NCI-H2081 (cell line): ENCODE measurements around the gene MARCHF2.
"Not testable (repeated sequence)": the region's sequence is repeated elsewhere in the genome, so short reads cannot be mapped to it uniquely, and the experiment has no call there.

Experiments used
- DNase-seq, 2 experiments: peaks; one replicate each; lab custom pipeline; 2025; lab: John Stamatoyannopoulos, UW

Gene MARCHF2

GRCh38 chr19:8410718-8411117 lies 2.4 kb upstream of the MARCHF2 start:
- not testable (repeated sequence) for DNase-seq

DNA sequence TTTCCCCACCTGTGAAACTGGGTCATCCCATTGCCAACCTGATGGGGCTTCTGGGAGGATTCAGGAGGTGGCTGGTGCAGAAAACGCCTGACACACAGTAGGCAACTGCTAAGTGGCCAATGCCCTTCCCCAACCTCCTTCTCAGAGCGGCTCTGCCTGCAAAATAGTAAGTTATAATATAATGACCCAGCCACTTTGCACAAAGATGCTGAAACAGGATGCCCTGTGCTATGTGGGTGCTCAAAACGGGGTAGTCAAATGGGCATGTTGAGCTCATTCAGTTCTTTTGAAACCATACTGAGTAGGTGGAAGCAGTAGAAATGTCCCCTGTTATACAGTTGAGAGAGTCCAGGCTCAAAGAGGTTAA lies 507 bp downstream of the MARCHF2 start:
- DNase-seq, result no peak

DNA sequence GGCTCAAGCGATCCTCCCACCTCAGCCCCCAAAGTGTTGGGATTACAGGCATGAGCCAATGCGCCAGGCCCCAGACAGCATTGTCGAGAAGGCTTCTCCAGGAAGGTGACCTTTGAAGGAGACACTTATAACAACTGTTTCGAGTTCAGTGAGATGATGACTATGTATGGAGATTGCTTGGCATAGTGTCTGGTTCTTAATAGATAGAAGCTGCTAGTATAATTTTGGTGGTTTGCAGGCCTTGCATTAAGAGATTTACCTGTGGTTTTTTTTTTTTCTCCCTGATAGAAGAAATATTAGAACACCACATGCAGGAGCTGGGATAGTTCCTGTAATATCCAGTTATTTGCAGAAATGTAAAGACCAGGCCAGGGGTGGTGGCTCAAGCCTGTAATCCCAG lies 3.7 kb downstream of the MARCHF2 start:
- DNase-seq, result no peak

- no peak for DNase-seq
Measured at GRCh38 chr19:8421484-8422461, 8.7 kb downstream of the MARCHF2 start.

DNA sequence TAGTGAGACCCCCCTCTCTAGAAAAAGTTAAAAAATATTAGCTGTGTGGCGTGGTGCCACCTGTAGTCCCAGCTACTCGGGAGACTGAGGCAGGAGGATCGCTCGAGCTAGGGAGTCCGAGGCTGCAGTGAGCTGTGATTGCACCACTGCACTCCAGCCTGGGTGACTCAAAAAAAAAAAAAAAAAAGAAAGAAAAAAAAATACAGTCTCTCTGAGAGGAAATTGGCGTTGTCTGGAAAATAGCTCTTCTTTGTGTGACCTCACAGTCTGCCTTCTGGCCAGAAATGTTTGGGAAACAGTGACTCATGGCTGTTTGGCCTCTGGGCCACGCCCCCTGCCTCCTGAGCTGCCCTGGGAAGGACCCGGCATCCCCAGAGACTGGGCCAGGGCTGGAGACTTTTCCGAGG lies 10.7 kb downstream of the MARCHF2 start:
- no peak for DNase-seq

- DNase-seq, result not testable (repeated sequence)
Measured at GRCh38 chr19:8425331-8425730, 12.2 kb downstream of the MARCHF2 start.

DNA sequence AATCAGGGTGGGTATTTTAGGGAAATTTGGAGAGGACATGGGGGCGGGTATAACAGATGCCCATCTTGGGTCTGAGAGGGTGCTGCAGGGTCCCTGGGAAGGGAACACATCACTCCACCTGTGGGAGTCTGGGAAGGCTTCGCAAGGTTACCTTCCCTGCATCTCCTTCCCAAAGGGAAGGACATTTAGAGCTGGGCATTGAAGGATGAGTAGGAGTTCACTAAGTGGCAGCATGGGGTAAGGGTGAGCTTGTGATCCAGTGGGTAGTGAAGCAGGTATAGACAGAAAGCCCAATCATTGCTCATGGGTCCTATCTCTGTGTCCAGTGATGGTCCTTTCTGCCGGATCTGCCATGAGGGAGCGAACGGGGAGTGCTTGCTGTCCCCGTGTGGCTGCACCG lies 13.2 kb downstream of the MARCHF2 start:
- no peak for DNase-seq

DNA sequence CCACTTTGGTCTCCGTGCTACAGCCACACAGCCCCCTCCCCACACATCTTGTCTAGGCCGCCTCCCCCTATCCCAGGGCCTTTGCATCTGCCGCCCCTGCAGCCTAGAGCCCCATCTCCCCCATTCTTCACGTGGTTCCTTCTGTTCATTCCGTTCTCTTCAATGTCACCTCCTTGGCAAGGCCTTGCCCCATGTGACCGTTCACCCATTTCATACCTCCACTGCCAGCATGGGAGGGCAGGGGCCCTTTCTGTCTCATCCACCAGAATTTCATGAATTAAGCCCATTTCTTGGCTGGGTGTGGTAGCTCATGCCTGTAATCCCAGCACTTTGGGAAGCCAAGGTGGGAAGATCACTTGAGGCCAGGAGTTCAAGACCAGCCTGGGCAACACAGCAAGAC lies 15.9 kb downstream of the MARCHF2 start:
- DNase-seq, result no peak

DNA sequence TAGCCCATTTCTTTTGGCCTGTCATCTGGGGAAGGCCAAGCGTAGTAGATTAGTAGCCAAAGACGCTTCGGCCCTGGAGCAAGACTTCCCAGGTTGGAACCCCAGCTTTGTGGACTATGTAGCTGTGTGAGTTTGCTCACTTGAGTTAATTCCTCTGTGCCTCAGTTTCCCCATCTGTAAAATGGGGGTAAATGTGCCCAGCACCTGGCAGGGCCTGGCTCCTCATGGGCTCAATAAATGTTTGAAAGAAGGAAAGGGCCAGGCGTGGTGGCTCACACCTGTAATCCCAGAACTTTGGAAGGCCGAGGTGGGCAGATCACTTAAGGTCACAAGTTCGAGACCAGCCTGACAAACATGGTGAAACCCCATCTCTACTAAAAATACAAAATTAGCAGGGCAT lies 16.7 kb downstream of the MARCHF2 start:
- no peak for DNase-seq

- DNase-seq, result no peak
Measured at GRCh38 chr19:8430650-8431049, 17.5 kb downstream of the MARCHF2 start.

- no peak for DNase-seq
Measured at GRCh38 chr19:8438236-8438635, 25.1 kb downstream of the MARCHF2 start.

DNA sequence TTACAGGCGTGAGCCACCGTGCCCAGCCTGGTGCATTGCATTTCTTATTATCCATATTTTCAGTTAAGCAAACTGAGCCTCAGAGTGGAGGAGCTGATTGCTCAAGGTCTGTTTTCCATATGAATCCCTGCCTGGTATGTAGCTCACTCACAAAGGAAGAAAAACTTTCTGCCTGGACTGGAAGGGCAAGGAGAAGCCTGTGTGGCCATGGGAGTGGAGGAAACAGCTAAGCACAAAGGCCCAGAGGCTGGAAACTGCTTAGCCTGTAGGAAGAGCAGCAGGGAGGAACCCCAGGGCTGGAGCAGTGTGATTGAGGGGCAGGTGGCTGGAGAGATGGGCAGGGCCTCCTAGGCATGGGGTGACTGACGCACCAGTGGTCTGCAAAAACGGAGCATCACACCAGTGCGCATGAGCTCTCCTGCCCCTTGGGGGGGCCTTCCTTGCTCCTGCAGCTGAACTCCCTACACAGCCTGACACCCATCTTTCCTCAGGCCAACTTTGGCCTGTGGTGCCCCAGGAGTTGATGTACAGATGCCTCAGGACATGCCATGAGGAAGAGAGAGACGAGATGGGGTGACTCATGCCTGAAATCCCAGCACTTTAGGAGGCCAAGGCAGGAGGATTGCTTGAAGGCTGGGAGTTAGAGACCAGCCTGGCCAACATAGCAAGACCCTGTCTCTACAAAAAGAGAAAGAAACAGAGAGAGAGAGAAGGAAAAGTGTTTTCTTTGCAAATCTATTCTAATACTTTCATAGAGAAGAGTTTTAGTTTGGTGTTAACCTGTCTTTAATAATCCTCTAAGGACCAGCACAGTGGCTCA lies 28.8 kb downstream of the MARCHF2 start:
- no peak for DNase-seq

GRCh38 chr19:8444140-8444676 lies 31.1 kb downstream of the MARCHF2 start:
- DNase-seq, result not testable (repeated sequence)

GRCh38 chr19:8444677-8445487 lies 31.8 kb downstream of the MARCHF2 start, which contains the start of gene HNRNPM:
Gene HNRNPM, plus strand, starts transcription at chr19:8444975. Its CDS starts 24 bp downstream, at chr19:8444999.
- peak; percentile 95 to 98 for DNase-seq

DNA sequence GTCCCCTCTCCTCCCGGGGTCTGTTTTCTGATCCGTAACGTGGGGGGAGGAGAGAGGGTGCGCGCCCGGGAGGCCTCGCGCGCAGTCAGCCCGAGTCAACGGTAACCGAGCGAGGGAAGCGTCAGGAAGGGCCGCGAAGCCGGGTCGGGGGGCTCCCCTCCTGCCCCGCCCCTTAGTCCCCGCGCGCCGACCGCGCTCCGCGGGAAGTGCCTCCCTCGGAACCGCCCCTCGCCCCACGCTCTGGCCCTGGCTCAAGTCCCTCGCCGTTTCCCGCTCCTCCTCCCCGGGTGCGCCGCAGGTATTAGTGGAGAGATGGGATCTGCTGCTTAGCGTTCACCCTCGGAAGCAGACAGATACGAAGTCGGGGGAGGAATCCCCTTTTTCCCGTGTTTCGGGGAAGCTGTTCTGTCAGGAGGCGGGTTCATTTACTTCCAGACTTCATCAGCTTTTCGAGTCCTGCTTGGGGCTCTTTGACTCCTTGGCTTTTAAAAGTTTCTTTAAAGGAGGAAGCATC lies 32.4 kb downstream of the MARCHF2 start:
- peak; percentile 41 to 63 for DNase-seq

- no peak for DNase-seq
Measured at GRCh38 chr19:8446061-8446709, 33.1 kb downstream of the MARCHF2 start.

- no peak for DNase-seq
Measured at GRCh38 chr19:8449830-8450229, 36.7 kb downstream of the MARCHF2 start.

GRCh38 chr19:8451377-8451776 lies 38.3 kb downstream of the MARCHF2 start:
- no peak for DNase-seq

- DNase-seq, result no peak
Measured at GRCh38 chr19:8451885-8452284, 38.8 kb downstream of the MARCHF2 start.

GRCh38 chr19:8452446-8453123 lies 39.5 kb downstream of the MARCHF2 start:
- DNase-seq, result no peak
